Neuronal stem cell (in vitro differentiated cells): ENCODE results near the gene MAGIX. TPM values are rescaled to one million over a fixed set of nuclear protein-coding genes. Genes with fewer than 3 reads are reported as not detected.

Experiments used
- DNase-seq: peaks from one replicate; pipeline ENCODE4 v3.0.0-alpha.2; 2013; ENCODE audit warnings: low spot score
- H2AFZ ChIP-seq: one replicate; pipeline ENCODE4 v1.6.1; 2013; ENCODE audit warnings: mild to moderate bottlenecking, low read length, inconsistent platforms
- H2AK5ac ChIP-seq: 2 replicates; pipeline ENCODE4 v1.6.1; 2013; ENCODE audit warnings: low read depth, mild to moderate bottlenecking, inconsistent platforms, low read length, moderate library complexity, mixed read lengths
- H2BK120ac ChIP-seq: 2 replicates; pipeline ENCODE4 v1.6.1; 2013; ENCODE audit warnings: low read depth, mild to moderate bottlenecking, inconsistent platforms, low read length, moderate library complexity, mixed read lengths
- H2BK12ac ChIP-seq: one replicate; pipeline ENCODE4 v1.6.1; 2013; ENCODE audit warnings: low read length, inconsistent platforms
- H2BK15ac ChIP-seq: 2 replicates; pipeline ENCODE4 v1.6.1; 2013; ENCODE audit warnings: mild to moderate bottlenecking, low read length, inconsistent platforms, mixed read lengths
- H2BK5ac ChIP-seq: one replicate; pipeline ENCODE4 v1.6.1; 2013; ENCODE audit warnings: inconsistent platforms, mild to moderate bottlenecking, low read length, moderate library complexity
- H3K14ac ChIP-seq: one replicate; pipeline ENCODE4 v1.6.1; 2013; ENCODE audit warnings: low read length, inconsistent platforms
- H3K18ac ChIP-seq: 2 replicates; pipeline ENCODE4 v1.6.1; 2013; ENCODE audit warnings: low read length, inconsistent platforms
- H3K23ac ChIP-seq: 2 replicates; pipeline ENCODE4 v1.6.1; 2013; ENCODE audit warnings: low read depth, mild to moderate bottlenecking, mixed read lengths, low read length, inconsistent platforms; ENCODE audit not compliant: poor library complexity
- H3K27ac ChIP-seq: replicated peaks from 3 replicates; pipeline ENCODE4 v1.5.1; 2013; ENCODE audit warnings: low read length, inconsistent platforms
- H3K27me3 ChIP-seq, 3 experiments: 2 replicates each; pipeline ENCODE4 v1.6.1; 2013; ENCODE audit warnings: low read length in 3 of 3, mild to moderate bottlenecking in 2 of 3, inconsistent platforms in 1 of 3, low read depth in 1 of 3, mixed read lengths in 1 of 3, moderate library complexity in 1 of 3; ENCODE audit not compliant: control insufficient read depth in 3 of 3, insufficient read depth in 3 of 3
- H3K36me3 ChIP-seq, 2 donors: replicated peaks in 1 of 2; 2 replicates each; pipeline ENCODE4 v1.6.1; 2013; ENCODE audit warnings: low read length in 2 of 2; ENCODE audit not compliant: control insufficient read depth in 2 of 2, insufficient read depth in 2 of 2
- H3K4ac ChIP-seq: 2 replicates; pipeline ENCODE4 v1.6.1; 2013; ENCODE audit warnings: inconsistent platforms, mild to moderate bottlenecking, low read length, moderate library complexity
- H3K4me1 ChIP-seq, 2 donors: 1 replicate in 1 of 2; 2 replicates in 1 of 2; pipeline ENCODE4 v1.6.1; 2013; ENCODE audit warnings: low read length in 2 of 2, low read depth in 1 of 2; ENCODE audit not compliant: control insufficient read depth in 2 of 2, insufficient read depth in 1 of 2
- H3K4me2 ChIP-seq: one replicate; pipeline ENCODE4 v1.6.1; 2013; ENCODE audit warnings: mild to moderate bottlenecking, low read length, inconsistent platforms; ENCODE audit not compliant: insufficient read depth, poor library complexity, severe bottlenecking
- H3K4me3 ChIP-seq, 2 donors: 2 replicates each; pipeline ENCODE4 v1.5.1; 2013; ENCODE audit warnings: low read length in 2 of 2, mild to moderate bottlenecking in 2 of 2, inconsistent platforms in 1 of 2, moderate library complexity in 1 of 2
- H3K79me1 ChIP-seq: one replicate; pipeline ENCODE4 v1.6.1; 2013; ENCODE audit warnings: low read depth, mild to moderate bottlenecking, inconsistent platforms, low read length, moderate library complexity
- H3K9ac ChIP-seq: one replicate; pipeline ENCODE4 v1.6.1; 2013; ENCODE audit warnings: mild to moderate bottlenecking, low read depth, low read length, inconsistent platforms; ENCODE audit not compliant: poor library complexity
- H3K9me3 ChIP-seq, 2 donors: replicated peaks in 1 of 2; 2 replicates each; pipeline versions ENCODE3 to v1.6.1; 2013; ENCODE audit warnings: low read length in 2 of 2, mild to moderate bottlenecking in 2 of 2, inconsistent platforms in 1 of 2, low read depth in 1 of 2, mixed read lengths in 1 of 2, moderate library complexity in 1 of 2; ENCODE audit not compliant: control insufficient read depth in 2 of 2, insufficient read depth in 1 of 2
- H4K8ac ChIP-seq: one replicate; pipeline ENCODE4 v1.6.1; 2013; ENCODE audit warnings: low read depth, mild to moderate bottlenecking, inconsistent platforms, low read length, moderate library complexity
- H4K91ac ChIP-seq: one replicate; pipeline ENCODE4 v1.6.1; 2013; ENCODE audit warnings: low read length, low read depth, mild to moderate bottlenecking, inconsistent platforms; ENCODE audit not compliant: poor library complexity
- WGBS, 2 donors: extraction: QIAGEN DNeasy Blood & Tissue Kit; methylation state at CpG; one replicate each; pipeline ENCODE4 v1.1.7; 2013; ENCODE audit warnings: missing lambda C conversion rate in 2 of 2, mixed read lengths in 1 of 2; ENCODE audit not compliant: insufficient read length in 2 of 2, insufficient replicate concordance in 1 of 2; ENCODE audit errors: extremely low coverage in 2 of 2; 5-methylcytosine and 5-hydroxymethylcytosine counted together
- small RNA-seq: library from polyadenylated mRNA; stranded (forward); fragments of <200 nt; extraction: miRNeasy Mini kit (QIAGEN cat#:217004); gene quantifications from one replicate; pipeline ENCODE3, GENCODE V24; 2013; ENCODE audit not compliant: insufficient read depth

Gene MAGIX

DNA sequence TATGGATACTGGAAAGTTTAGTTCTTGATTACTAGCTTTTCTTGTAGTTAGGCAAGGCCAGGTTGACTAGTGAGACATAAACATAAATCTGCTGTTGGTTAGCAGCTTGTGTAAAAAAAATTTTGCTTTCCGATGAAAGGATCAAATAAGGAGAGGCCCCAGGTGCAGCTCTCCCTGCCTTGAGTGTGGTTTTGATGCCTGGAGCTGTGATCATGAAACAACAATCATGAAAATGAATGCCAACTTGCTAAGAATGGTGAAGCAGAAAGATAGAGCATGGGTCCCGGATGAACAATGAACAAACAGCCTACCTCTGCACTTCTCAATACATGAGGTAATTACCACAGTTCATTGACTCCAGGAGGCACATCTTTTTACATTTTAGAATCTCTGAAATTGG, 51.9 kb downstream of the MAGIX start:
- Histone ChIP-seq H2BK5ac (no peak overlapping the region), H2BK120ac (no peak overlapping the region), H4K91ac (no peak overlapping the region), H2AK5ac (no peak overlapping the region), H3K36me3 (no peaks in the 10 kb centered on the region), H3K23ac (no peak overlapping the region), H2BK12ac (no peak overlapping the region), H3K9ac (no peak overlapping the region), H3K27me3 (peaks cover 0 to 21% (median 0%) of the 10 kb centered on the region in 3 experiments), H3K4me2 (no peak overlapping the region), H3K27ac (no peak overlapping the region), H3K4me3 (no peak overlapping the region), H3K14ac (no peak overlapping the region), H2AFZ (no peak overlapping the region), H3K4ac (no peak overlapping the region), H3K9me3 (no peaks in the 10 kb centered on the region), H2BK15ac (no peak overlapping the region), H4K8ac (no peak overlapping the region), H3K79me1 (no peaks in the 10 kb centered on the region), H3K4me1 (no peaks in the 10 kb centered on the region), H3K18ac (no peak overlapping the region)
- no CpG with 5 or more reads among the region's 2 CpGs for WGBS, 2 donors
- no peak for DNase-seq

DNA sequence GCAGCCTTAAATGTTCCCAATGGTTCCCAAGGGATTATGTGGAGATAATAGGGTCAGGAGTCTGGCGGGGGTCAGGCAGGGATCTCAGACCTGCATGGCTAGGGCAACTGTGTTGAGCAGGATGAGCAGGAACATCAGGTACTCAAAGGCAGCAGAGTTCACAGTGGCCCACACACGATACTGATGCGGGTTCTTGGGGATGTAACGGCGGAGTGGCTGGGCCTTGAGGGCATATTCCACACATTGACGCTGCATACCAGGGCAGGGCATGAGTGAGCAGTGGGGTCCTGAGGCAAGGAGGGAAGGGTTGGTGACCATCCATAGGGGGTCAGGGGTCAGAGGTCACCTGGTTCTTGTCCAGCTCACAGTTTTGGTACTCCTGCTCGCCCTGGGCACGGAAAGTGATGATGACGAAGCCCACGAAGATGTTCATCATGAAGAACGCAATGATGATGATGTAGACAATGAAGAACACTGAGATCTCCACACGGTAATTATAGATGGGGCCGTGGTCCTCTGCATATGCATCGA, 52.5 kb downstream of the MAGIX start:
- Histone ChIP-seq H3K27me3 (peaks cover 0 to 22% (median 0%) of the 10 kb centered on the region in 3 experiments), H2BK120ac (no peak overlapping the region), H3K9me3 (no peaks in the 10 kb centered on the region), H3K36me3 (no peaks in the 10 kb centered on the region), H2BK15ac (no peak overlapping the region), H3K18ac (no peak overlapping the region), H2BK12ac (no peak overlapping the region), H2AFZ (no peak overlapping the region), H3K14ac (no peak overlapping the region), H4K91ac (no peak overlapping the region), H3K9ac (no peak overlapping the region), H3K27ac (no peak overlapping the region), H3K4ac (no peak overlapping the region), H3K4me3 (no peak overlapping the region), H2AK5ac (no peak overlapping the region), H3K79me1 (no peaks in the 10 kb centered on the region), H3K4me2 (no peak overlapping the region), H3K4me1 (no peaks in the 10 kb centered on the region), H4K8ac (no peak overlapping the region), H3K23ac (no peak overlapping the region), H2BK5ac (peak overlapping the region; percentile 66)
- no CpG with 5 or more reads among the region's 14 CpGs for WGBS, 2 donors
- no peak for DNase-seq

Small RNA genes lying within 50 kb of the gene (small RNA-seq; reads per million reads assigned to genes)
- gene RN7SL262P: not detected
